RPMI8226 (cell line): Measurements from ENCODE around the gene CAP1.

Source experiments
- DNase-seq: peaks from one replicate; pipeline ENCODE4 v3.0.0-alpha.2; 2015

Gene CAP1

GRCh38 chr1:40096977-40097782 lies 56.7 kb downstream of the CAP1 start, which contains the start of gene PPT1:
PPT1 (minus strand) TSS chr1:40097252; CDS start chr1:40097238, 14 bp downstream.
- DNase-seq, result peak; percentile 89

- DNase-seq, result no peak
Observed at GRCh38 chr1:40102038-40102437, 61.5 kb downstream of the CAP1 start.

GRCh38 chr1:40102896-40103295 lies 62.4 kb downstream of the CAP1 start:
- DNase-seq, result no peak

GRCh38 chr1:40105028-40105427 lies 64.5 kb downstream of the CAP1 start:
- no peak for DNase-seq

- DNase-seq, result no peak
Observed at GRCh38 chr1:40107290-40107959, 66.9 kb downstream of the CAP1 start.

- DNase-seq, result no peak
Observed at GRCh38 chr1:40110389-40110788, 69.9 kb downstream of the CAP1 start.

GRCh38 chr1:40114400-40114799 lies 73.9 kb downstream of the CAP1 start:
- no peak for DNase-seq

GRCh38 chr1:40120128-40120527 lies 79.6 kb downstream of the CAP1 start:
- DNase-seq, result no peak
